Skin of body (tissue), 2 donors: ENCODE data around the gene ERC2. TPM values are rescaled to one million over a fixed set of nuclear protein-coding genes. Genes with fewer than 3 reads are reported as not detected.

Source experiments
- DNase-seq: peaks from one replicate; lab custom pipeline; 2025; lab: John Stamatoyannopoulos, UW
- total RNA-seq: library from RNA; depleted of rRNA; stranded (reverse); fragments of >200 nt; gene quantifications from one replicate; pipeline ENCODE4 v1.2.3, GENCODE V29; 2014

Gene ERC2
- total RNA-seq, 1 donor from 2014 or later, result 2.5 TPM

DNA sequence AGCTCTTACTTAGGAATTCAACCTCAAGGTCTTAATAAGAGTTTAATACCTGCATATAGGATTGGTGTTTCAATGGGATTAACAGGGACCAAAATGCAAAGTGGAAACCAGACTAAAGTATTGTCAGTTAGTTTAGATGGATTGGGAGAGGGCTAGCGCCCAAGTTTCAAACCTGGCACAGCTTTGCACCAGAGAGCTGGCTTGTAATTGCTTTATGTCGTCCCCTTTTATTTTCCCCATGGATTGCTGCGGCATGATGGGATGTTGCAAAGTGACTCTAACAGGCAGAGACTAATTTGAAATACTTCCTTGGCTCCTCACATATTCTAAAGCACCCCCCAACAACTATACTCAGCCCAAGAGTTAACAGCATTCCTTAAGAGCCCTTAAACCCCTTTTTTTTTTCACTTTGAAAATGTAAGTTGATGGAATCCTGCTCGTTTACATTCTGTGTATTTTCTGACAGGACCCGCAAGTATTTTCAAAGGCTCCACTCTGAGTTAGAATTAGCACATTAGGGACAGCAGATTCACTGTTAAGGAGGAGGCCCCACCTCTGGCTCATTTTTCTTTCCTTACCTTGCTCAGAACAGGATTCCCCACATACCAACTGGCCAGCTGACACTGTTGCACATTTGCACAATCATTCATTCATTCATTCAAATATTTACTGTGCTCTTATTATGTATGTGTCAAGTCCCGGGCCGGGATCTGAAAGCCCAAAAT is 214.2 kb downstream of the ERC2 start:
- no peak for DNase-seq

DNA sequence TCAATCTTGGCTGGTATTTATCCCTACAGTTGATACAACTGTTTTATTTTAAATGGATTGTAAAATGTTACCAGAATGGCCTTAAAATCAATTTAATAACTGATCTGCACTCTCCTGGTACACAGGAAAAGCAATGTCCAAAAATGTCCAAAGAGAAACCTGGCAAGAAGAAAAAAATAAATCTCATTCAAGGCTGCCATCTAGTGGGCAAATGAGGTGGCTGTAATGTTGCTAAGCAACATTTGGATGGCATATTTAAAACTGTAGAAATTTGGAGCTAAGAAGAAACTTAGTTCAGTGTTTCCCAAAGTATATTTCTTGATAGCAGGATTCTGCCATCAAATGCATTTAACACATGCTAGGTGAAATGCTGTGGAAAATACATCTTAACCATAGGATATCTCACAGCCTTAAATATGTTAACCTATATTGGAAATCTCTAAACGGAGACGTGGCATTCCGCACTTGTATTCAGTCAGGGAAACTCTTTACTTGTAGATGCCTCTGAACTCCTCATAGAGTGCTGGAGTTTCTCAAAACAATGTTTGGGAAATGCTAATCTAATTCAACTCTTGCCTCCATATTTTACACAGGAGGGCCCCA is 216.8 kb downstream of the ERC2 start:
- DNase-seq, result peak; percentile 57

DNA sequence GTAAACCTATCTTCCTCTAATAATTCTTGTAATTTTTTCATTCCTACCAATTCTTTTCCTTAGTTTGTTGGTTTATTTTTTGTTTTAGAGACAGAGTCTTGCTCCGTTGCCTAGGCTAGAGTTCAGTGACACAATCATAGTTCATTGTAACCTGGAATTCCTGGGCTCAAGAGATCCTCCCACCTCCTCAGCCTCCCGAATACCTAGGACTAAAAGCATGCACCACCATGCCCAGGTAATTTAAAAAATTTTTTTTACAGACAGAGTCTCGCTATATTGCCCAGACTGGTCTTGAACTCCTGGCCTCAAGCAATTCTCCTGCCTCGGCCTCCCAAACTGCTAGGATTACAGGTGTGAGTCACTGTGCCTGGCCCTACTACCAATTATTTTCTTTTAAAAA is 220.2 kb downstream of the ERC2 start:
- no peak for DNase-seq

DNA sequence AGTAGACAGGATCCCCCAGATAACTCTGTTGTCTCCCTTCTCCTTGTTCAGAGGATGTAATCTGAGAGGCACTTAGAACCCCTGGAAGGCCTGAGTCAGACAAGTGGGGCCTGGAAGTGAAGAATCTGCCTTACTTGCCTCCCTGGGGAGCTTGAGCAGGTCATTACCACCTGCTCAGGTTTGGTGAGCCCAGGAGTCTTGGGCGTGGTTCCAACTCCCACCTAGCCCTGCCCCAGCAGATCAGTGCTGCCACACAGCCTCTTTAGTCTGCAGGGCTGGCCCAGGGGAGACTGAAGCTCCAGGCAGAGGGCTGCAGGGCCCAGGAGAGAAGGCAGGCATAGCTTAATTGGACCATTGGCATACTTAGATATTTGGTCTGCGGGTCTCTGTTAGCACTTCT is 230.0 kb downstream of the ERC2 start:
- no peak for DNase-seq

DNA sequence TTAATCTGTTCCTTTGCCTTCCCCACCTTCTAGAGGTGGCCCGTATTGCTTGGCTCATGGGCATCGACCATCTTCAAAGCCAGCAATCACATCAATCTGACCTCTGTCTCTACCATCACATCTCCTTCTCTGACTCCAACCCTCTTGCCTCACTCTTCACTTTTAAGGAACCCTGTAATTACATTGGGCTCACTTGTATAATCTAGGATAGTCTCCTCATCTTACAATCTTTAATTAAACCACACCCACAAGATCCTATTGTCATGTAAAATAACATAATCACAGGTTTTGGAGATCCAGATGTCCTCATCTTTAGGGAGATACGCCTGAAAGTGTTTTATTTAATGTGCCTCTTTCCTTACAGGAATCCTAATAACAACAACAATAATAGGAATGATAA is 234.5 kb downstream of the ERC2 start:
- DNase-seq, result no peak

DNA sequence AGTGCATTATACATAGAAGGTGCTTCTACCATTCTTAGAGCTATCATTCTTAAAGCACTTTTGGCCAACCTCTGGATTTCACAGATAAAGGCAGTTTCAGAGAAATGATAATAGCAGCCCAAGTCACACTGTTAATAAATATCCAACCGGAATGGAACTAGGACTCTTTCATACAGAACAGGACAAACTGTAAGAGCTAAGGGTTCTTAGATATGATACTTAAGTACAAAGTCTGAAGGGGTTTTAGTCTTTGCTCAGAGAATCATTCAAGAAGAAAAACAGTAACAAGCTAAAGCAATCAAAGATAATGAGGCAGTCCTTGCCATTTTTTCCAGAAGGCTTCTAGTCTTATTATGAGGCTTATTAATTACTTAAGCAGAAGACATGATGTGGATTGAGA is 239.0 kb downstream of the ERC2 start:
- DNase-seq, result no peak

DNA sequence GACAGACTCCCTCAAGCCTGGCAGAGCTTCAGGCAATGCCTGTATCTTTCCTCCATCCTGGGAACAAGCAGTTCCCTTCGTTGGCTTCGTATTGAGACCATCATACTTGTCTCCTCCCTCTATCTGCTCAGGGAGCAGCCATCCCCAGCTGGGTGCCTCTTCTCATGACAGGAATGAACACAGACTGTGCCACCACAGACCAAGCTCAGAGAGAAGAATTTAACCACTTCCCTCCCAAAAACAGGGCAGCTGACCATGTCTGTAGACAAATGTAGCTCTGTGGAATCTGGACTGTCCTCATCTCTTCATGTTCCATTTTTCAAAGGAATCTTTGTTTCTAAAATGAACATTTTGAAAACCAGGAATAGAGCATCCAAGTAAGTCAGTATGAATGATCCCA is 245.4 kb downstream of the ERC2 start:
- no peak for DNase-seq

DNA sequence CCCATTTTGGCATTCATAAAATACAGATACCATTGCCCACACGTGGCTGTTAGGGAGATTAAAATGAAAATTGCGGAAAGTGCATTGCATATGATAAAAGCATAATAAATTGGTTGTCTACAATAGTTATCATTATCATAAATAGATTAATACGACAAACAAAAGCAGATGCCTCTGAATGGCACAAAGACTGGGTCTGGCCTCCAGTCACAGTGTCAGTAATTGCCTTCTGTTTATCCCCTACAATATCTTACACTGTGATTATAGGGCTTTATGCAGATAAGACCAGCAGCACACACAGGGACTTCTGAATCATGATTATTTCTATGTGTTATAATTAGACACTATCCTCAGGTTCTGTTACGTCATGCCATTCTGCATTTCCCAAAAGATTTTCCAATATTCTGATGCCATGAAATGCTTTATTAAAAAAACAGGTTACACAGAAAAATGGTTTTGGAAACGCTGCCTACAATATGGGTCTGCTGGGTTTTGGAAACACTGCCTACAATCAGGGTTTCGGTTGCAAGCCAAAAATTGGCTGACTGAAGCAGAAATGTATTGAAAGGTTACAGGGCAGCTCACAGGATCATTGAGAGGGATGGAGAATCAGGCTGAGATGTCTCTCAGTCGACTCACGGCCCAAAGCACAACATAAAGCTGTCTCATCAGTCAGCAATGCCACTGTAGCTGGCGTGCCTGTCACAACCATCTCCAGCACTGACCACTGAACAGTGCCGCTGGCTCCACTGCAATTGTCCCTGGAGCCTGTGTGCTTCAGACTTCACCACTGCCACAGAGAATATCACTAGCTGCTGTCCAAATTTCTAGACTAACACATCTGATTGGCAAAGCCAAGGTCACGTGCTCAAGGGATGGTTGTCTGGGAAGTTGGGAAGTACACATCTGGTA is 248.1 kb downstream of the ERC2 start:
- no peak for DNase-seq

DNA sequence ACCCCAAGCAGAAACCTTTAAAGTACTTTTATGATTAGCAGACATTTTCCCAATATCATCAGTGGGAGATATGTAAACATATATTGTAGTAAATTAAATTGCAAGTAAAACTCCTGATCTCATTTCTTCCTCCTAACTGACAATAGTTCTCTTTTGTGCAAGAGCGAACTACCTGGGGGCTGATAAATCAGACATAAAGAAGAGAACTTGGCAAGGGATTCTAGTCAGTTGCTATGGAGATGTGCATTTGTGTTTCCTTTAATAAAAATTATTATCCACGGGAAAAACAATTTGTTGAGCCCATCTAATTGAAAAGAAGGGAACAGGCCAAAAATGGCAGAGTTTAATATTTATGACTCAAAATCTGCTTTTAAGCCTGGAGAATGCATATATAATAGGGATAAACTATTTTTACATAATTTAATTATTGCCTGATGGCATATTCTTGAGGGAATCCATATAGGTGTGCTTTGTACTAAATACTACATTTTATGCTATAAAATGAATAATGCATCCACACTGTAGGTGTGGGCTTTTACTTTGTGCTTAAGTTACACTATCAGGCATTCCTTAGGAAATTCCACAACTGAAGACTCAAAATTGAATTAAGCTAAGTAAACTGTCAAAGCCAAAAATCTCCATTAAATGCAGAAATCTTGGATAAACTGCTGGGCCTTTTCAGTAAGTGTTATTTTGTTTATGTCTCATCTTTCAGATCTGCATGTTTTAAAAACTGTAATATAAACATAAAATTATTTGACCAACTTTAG is 258.1 kb downstream of the ERC2 start:
- peak; percentile 24 for DNase-seq

DNA sequence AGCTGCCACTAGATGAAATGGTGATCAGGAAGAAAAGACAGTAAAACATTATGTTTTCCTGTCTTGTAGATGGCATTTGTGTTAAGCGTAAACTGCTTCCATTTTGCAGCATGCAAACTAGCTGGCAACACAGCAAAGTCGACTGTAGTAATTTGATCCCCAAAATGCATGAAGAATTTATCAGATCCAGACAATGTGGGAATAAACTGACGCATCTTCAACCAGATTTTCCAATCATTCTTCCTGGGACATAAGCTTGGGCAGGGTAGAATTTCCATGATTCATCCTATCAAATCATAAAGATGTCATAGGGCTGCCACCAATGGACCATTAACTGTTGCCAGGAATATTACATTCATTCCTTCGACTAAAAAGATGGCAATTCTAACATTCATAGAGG is 260.3 kb downstream of the ERC2 start:
- peak; percentile 73 for DNase-seq

DNA sequence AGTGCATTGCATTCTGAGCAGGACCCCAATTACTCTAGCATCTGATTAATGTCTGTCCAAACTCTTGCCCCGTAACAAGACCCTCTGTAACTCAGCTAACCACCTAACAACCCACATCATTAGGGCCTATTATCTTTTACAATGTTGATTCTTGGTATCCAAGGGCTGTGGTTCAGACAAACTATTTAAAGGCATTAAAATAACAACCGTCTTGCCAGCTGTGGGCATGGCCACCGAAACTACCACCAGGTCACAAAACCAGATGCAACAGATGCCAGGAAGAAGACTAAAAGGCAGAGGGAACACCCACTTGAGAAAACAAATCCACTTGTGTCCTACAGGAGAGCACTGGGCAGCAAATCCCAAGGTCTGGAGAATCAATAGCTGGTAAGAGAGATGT is 262.9 kb downstream of the ERC2 start:
- DNase-seq, result no peak

DNA sequence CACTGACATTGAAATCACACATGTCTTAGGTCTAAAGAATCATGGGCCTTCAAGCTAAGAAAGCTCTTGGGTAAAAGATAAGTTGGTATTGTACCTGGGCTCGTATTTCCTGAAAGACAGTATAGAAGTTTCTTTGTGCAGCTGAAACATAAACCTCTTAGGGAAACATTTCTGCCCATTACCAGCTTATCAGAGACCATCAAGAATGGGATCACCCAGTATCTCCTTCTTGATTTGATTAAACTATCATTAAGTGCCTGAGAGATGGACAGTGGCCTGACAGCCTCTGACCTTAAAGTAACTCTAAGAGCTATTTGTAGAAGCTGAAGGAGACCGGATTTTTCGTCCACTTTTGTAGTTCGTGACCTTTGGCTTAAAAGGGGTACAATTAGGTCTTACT is 265.3 kb downstream of the ERC2 start:
- DNase-seq, result no peak

DNA sequence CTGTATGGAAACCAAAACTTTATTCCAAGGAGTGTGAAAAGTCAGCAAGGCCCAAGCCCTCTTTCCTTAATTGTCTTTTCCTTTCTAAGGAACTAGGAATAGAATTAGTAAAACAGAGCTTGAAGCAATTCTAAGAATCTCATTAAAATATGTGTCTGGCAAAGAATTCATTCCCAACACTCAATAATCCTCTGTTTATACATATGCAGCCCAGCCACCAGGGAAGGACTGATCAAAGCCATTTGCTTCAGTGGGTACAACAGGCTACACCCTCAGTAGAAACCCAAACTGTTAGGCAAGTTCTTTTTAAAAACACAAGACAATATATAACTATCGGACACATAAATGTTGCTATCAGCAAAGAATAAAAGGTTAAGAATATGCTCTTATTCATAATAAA is 266.9 kb downstream of the ERC2 start:
- peak; percentile 41 for DNase-seq

DNA sequence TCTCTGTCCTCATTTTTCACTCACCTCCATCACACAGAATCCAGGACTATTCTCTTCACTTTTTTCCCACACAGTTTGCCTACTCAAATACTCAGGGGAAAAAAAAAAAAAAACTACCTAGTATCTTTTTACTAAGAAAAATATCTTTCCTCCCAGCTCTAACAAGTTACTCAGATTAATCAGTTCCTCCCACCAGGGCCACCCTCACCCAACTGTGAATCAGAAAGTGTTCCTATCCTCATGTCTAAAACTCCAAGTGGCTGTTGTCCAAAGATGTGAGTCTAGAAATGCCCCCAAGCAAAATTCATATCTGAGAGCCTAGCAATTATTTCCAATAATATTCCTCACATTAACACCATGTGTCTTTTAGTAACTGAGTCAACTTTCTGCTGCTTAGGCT is 268.0 kb downstream of the ERC2 start:
- DNase-seq, result no peak

DNA sequence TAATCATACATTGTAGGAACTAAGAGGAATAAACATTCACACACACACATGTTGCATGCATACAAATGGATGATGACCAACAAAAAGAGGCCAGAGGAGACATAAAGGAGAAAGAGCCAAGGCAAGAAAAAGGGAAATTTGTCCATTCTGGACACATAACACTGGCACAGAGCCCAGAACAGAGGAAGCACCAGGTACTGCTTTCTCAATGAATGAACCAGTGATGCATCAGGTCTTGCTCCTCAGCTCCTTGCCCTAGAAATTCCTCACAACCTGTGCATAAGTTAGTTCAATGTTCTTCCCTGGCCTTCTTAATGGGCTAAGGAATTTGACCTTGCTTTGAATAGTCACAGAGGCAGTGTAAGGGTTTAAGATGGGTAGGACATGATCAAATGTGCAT is 270.3 kb downstream of the ERC2 start:
- DNase-seq, result no peak

DNA sequence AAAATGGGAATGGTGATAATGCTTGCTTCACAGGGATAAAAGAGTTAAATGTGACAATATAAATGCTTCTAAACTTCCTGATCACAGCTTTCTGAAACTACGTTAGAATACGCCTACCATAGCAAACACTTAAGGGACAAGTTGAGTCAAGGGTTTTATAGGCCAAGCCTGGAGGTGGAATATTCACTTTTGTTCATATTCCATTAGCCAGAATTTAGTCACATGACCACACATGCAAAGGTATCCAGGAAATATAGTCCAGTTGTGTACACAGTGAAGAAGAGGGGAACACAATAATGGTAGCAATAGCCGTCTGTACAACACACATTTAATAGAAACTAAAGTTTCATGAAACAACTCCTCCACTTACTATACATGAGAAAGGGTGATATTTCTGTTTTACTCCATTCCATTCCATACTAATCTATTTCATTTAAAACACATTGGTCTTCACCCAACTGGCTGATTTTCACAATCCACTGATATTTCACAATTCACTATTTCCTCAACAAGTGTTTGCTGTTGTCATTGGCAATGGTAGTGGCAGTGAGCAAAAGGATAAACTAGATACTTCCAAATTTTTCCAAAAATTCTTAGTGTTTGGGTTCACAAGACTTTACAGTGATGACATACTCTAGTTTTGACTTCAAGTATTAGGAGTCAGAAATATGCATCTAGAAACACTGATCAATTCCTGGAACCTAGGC is 270.9 kb downstream of the ERC2 start:
- DNase-seq, result peak; percentile 65

DNA sequence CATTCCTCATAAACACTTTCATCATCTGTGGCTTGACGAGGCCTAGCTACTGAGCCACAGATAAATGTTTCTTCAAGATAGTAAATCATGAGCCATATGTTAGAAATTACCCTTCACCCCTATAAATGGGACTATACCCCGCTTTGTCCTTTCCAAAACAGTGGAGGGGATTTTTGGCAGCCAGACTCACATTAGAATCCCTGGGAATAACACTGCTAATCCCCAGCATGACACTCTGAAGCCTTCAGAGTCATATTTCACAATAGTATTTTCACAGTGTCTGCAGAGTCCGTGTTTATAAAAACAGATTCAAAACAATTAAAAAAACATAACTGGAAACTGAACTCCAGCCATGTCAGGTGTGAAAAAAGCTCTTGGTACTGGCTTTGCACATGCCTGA is 271.6 kb downstream of the ERC2 start:
- peak; percentile 19 for DNase-seq

DNA sequence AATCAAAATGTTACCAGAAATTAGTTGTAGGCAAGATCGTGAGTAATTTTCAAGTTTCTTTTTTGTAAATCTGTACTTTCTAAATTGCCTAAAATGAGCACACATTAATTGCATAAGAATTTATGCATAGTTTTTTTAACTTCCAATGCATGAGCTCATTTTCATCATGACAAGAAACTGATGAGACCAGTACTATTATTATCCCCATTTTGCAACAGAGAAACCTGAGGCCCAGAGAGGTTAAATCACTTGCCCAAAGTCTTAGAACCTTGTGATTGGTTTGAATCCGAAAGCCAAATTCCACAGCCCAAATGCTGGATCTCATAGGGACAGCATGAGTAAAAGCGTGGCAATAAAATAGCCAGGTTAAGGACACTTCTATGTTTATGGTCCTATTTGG is 274.7 kb downstream of the ERC2 start:
- no peak for DNase-seq

DNA sequence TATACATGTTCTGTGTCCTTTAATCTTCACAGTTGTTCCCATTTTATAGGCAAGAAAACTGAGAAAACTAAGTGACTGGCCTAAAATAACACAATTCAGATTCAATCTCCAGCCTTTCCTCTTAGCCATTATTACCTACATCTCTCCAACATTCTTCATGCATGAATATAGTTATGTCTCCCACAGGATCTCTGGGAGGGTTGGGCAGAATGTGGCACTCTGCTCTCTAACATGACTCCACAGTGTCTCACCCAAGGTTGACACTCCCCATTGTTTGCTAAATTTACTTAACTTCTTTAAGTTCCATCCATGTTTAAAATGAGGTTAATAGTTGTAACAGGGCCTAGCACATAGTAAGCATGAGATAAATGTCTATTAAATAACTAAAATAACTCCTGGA is 276.3 kb downstream of the ERC2 start:
- DNase-seq, result no peak

DNA sequence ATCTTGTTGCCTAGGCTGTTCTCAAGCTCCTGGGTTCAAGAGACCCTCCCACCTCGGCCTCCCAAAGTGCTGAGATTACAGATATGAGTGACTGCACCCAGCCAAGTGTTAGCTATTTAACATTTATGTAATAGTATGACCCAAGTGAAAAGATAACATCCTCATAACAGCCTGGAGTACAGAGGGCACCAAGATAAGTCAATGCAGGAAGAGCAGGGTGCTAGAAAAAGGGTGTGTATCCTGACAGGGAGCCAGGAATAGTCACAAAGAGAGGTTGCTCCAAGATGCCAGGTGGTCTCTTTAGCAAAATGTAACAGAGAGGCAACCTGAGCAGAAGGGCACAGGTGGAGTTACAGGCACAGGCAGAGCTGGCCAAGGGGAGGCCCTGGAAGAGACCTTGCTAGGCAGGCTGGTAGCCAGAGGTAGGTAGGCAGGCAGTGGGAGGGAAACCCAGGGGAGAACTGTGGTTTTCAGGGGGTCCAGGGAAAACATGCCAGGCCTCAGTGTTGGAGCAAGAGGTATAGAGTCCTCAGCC is 277.4 kb downstream of the ERC2 start:
- DNase-seq, result no peak

DNA sequence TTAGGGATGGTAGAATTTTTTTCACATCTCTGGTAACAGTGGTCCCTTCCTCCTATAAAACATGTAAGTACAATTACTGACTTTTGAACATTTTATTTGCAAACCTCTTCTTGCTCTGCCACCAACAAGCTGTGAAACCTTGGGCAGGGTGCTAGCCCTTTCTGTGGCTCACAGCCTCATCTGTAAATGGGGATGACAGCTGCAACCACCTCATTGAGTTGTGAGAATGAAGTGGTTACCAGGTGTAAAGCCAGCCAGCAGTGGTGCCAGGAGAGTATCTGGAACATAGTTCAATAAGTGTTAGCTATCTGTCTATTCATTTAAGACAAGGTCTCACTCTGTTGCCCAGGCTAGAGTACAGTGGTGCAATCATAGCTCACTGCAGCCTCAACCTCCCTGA is 278.1 kb downstream of the ERC2 start:
- DNase-seq, result no peak
